SJCRH30 (cell line): ENCODE results near the gene UNKL. TPM values are rescaled to one million over a fixed set of nuclear protein-coding genes. Genes with fewer than 3 reads are reported as not detected.

ENCODE experiments used
- DNase-seq, 2 experiments: peaks; one replicate each; pipeline ENCODE4 v3.0.0-alpha.2; 2015 to 2020
- H3K27ac ChIP-seq: fragments of 250-450 bp; sonication (Bioruptor Pico); 2 replicates; pipeline ENCODE4 v1.5.1; 2020; ENCODE audit warnings: mild to moderate bottlenecking, moderate library complexity
- H3K27me3 ChIP-seq: fragments of 250-450 bp; sonication (Bioruptor Pico); 2 replicates; pipeline ENCODE4 v1.5.1; 2020; ENCODE audit warnings: mild to moderate bottlenecking, moderate library complexity
- H3K36me3 ChIP-seq: fragments of 250-450 bp; sonication (Bioruptor Pico); 2 replicates; pipeline ENCODE4 v1.5.1; 2020; ENCODE audit warnings: mild to moderate bottlenecking, moderate library complexity
- H3K4me1 ChIP-seq: fragments of 250-450 bp; sonication (Bioruptor Pico); 2 replicates; pipeline ENCODE4 v1.5.1; 2020; ENCODE audit warnings: mild to moderate bottlenecking, moderate library complexity
- H3K4me3 ChIP-seq: fragments of 250-450 bp; sonication (Bioruptor Pico); 2 replicates; pipeline ENCODE4 v1.5.1; 2020; ENCODE audit warnings: mild to moderate bottlenecking, moderate library complexity
- H3K9me3 ChIP-seq: fragments of 250-450 bp; sonication (Bioruptor Pico); replicated peaks from 2 replicates; pipeline ENCODE4 v1.5.1; 2020; ENCODE audit warnings: mild to moderate bottlenecking, moderate library complexity
- total RNA-seq: library from RNA; depleted of rRNA; stranded (reverse); fragments of >200 nt; shearing (Covaris generic); gene quantifications from 2 replicates; pipeline ENCODE4 v1.2.3, GENCODE V29; 2014

Gene UNKL
- total RNA-seq, 1 experiment from 2014 or later = 9.8 TPM

DNA sequence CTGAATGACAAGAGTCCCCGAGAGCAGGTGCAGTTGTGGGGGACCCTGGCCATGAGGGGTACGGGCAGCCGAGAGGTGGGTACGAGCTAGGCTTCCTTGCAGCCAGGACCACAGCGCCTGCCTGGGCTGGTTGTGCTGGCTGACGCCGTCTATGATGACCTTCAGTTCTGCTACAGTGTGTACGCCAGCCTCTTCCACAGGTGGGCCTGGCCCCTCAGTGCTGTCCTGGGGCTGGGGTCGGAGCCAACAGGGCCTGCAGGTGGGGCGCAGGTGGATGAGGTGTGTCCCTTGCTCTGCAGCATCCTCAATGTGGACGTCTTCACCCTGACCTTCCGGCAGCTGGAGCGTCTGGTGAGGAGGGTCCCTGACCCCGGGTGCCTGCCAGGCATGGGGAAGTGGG, 70.0 kb downstream of the UNKL start:
- DNase-seq = no peak
- Histone ChIP-seq H3K36me3 (no peaks in the 10 kb centered on the region; the same call in 1 of the 2 replicates), H3K27ac (no peak overlapping the region), H3K4me3 (no peak overlapping the region), H3K27me3 (0 out of 2 replicates have a peak, but pooled peaks cover 2% of the 10 kb centered on the region), H3K9me3 (no peaks in the 10 kb centered on the region), H3K4me1 (peaks cover 14% of the 10 kb centered on the region)

DNA sequence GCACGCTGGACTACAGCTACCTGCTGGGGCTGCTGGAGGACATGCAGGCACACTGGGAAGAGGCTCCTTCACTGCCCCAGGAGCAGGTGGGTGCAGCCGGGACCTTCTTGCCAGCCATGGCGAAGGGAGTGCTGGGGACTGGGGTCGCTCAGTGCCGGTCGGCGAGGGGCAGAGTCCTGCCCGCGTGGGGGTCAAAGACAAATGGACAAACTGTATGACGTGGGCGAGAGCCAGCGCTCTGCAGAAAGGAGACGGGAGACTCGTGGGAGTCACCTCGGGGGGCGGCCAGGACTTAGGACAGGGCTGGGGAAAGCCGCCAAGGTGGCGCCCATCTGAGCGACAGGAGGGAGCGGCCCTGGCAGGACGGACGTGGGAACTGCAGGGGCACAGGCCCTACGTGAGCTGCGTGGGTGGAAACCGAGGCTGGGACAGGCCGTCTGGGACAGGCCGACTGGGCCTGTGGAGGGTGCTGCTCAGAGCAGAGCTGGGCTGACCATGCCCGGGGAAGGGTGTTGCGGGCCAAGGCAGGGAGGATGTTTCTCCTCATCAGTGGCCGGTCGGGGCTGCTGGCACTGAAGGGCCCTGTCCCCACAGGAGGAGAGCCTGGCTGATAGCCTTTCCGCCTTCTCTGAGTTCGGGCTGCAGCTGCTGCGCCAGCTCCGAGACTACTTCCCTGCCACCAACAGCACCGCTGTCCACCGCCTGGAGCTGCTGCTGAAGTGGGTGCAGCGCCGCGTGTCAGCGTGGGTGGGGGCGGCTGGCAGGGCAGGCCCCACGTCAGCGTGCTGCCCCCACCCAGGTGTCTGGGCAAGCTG, 70.9 kb downstream of the UNKL start:
- H3K4me1 ChIP-seq = peaks cover 14% of the 10 kb centered on the region
- H3K36me3 ChIP-seq = no peaks in the 10 kb centered on the region; the same call in 1 of the 2 replicates
- H3K27ac ChIP-seq = no peak overlapping the region
- H3K4me3 ChIP-seq = 0 out of 2 replicates have a peak overlapping the region, but pooled peaks have one; percentile 5
- no peaks in the 10 kb centered on the region for H3K9me3 ChIP-seq
- H3K27me3 ChIP-seq = 0 out of 2 replicates have a peak, but pooled peaks cover 2% of the 10 kb centered on the region
- peak; percentile 40 to 44 for DNase-seq

DNA sequence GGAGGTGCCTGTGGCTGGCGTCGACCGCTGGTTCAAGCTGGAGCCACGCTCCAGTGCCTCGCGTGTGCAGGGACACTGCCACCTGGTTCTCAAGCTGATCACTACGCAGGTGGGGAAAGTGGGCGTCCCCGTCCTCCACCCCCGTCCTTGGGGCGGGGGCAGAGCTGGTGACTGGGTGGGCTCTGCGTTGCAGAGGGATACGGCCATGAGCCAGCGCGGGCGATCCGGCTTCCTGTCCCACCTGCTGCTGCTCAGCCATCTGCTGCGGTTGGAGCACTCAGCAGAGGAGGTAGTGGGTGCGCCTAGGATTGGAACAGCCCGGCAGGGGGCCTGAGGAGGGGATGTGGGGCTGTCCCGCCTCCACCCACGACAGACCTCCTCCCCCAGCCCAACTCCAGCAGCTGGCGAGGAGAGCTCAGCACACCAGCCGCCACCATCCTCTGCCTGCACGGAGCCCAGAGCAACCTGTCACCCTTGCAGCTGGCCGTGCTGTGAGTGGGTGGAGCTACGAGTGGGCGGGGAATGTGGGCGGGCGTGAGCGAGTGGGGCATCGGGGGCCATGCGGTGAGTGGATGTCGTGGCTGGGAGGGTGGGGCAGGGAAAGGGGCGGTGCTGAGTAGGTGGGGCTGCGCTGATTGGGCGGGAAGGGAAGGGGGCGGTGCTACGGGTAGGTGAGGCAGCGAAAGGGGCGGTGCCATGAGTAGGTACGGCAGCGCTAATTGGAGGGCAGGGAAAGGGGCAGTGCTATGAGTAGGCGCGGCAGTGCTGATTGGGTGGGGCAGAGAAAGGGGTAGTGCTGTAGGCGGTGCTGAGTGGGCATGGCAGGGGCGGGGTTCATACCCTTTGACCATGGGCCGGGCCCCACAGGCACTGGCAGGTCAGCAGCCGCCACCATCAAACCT, 71.7 kb downstream of the UNKL start:
- Histone ChIP-seq H3K9me3 (no peaks in the 10 kb centered on the region), H3K36me3 (no peaks in the 10 kb centered on the region), H3K4me3 (peak overlapping the region; percentile 25; the same call in 1 of the 2 replicates), H3K27ac (no peak overlapping the region), H3K27me3 (0 out of 2 replicates have a peak, but pooled peaks cover 2% of the 10 kb centered on the region), H3K4me1 (peaks cover 14% of the 10 kb centered on the region)
- peak; percentile 99 for DNase-seq

DNA sequence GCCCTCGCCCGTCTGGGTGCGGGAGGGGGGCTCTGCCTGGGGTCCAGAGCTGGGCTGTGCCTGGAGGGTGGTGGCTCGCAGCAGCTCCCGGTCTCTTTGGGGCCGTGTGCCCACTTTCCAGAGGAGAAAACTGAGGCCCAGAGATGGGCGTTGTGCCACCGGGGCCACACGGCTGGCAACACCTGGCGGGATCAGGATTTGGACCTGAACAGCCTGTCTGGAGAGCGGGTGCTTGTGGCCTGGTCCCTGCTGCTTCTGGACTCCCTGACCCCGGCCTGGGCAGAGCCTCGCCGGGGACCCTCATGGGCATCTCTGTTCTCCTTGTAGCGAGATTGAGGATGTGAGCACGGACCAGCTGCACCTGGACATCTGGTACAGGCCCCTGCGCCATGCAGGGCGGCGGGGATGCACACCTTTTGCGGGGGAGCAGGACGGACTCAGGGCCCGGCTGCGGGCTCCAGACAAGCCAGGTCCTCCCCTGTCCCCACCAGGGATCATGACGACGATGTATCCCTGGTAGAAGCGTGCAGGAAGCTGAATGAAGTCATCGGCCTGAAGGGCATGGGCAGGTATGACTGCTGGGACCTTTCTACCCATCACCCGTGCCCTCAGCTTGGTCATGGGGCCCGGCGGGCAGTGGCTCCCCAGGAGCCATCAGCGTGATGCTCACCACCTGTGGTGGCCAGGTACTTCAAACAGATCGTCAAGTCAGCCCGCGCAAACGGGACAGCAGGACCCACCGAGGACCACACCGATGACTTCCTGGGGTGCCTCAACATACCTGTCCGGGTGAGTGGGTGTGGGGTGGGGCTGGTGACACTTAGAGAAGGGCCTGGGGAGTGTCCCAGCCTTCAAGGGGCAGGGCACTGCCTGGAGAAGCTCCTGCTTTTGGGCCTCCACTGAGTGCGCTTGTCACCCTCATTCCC, 72.7 kb downstream of the UNKL start:
- Histone ChIP-seq H3K27ac (no peak overlapping the region), H3K4me3 (no peak overlapping the region), H3K4me1 (peaks cover 14% of the 10 kb centered on the region), H3K27me3 (peaks cover 5% of the 10 kb centered on the region; the same call in 1 of the 2 replicates), H3K36me3 (no peaks in the 10 kb centered on the region), H3K9me3 (no peaks in the 10 kb centered on the region)
- no peak for DNase-seq

DNA sequence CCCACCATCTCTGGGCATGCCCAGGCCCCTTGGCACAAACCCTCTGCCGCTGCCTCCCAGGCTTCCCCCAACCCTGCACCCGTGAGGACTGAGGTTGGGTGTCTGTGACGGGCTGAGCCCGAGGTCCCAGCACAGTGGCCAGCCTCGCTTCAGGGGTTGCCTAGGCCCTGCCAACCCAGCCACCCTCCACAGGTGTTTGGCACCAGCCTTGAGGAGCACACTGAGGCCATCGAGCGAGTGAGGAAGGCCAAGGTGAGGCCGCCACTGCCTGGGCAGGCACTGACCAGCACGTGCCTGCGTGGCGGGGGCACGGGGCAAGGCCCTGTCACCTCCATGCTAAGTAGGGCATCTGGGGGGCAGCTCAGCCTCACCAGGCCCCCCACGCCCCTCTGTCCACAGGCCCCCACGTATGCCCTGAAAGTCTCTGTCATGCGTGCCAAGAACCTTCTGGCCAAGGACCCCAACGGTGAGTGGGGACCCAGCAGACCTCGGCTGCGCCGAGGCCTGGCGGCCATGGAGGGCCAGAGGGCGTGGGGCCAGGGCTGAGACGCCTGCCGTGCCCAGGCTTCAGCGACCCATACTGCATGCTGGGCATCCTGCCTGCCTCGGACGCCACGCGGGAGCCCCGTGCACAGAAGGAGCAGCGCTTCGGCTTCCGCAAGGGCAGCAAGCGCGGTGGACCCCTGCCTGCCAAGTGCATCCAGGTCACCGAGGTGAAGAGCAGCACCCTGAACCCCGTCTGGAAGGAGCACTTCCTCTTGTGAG, 73.6 kb downstream of the UNKL start:
- peaks cover 12% of the 10 kb centered on the region; the same call in 1 of the 2 replicates for H3K27me3 ChIP-seq

DNA sequence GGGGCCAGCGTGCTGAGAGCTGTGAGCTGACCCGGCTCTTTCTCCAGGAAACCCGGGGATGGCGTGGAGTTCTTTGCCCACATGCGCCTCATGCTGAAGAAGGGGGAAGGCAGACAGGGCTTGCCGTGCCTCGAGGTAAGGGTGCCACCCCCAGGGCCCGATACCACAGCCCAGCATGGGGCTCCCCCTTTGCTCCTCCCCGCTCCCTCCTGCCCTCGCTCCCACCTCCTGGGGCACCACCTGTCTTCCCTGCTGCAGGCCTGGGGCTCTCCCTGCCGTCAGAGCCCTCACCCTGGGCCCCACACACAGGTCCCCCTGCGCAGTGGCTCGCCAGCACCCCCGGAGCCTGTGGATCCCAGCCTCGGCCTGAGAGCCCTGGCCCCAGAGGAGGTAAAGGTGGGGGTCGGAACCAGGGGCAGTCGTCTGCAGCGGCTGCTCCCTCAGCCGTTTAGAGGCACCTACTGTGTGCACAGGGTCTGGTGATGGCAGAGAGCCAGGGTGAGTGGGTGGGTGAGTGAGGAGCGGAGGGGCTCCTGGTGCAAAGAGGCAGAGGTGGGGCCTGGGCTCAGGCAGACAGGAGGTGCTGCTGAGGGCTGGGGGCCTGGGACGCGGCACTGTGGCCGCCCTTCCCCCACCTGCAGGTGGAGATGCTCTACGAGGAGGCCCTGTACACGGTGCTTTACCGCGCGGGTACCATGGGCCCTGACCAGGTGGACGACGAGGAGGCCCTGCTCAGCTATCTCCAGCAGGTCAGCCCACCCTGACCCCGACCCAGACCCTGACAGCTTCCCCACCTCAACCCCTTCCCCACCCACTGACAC, 75.4 kb downstream of the UNKL start:
- Histone ChIP-seq H3K27ac (no peak overlapping the region), H3K4me1 (peaks cover 11% of the 10 kb centered on the region), H3K36me3 (no peaks in the 10 kb centered on the region), H3K27me3 (peaks cover 21% of the 10 kb centered on the region), H3K4me3 (no peak overlapping the region), H3K9me3 (no peaks in the 10 kb centered on the region)
- no peak for DNase-seq

More for the DNA sequence above, 73.6 kb downstream of the UNKL start:
- H3K4me3 ChIP-seq = no peak overlapping the region
- H3K4me1 ChIP-seq = peaks cover 14% of the 10 kb centered on the region
- H3K27ac ChIP-seq = no peak overlapping the region
- no peak for DNase-seq
- no peaks in the 10 kb centered on the region for H3K36me3 ChIP-seq
- H3K9me3 ChIP-seq = no peaks in the 10 kb centered on the region

DNA sequence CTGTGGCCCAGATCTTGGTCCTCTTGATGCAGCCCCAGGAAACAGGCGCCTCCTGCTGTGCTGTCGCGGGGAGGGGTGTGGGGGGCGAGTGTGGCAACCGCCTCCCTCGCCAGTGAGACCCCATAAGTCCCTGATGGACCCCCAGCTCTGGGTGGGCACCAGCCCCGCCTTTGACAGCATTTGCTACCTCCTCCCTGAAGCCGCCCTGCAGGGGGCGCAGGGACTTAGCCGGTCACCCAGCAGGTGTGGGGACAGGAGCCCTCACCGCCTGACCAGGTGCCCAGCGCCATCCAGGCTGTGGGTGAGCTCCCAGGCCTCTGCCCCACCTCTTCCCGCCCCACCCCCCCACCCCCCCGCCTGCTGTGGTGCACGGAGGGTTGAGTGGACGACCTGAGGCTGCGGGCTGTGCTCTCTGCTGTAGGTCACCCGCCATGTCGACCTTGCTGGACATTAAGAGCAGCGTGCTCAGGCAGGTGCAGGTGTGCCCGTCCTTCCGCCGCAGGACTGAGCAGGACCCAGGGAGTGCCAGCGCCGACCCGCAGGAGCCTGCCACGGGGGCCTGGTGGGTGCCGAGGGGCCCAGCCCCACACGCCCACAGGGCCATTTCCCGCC, 76.3 kb downstream of the UNKL start:
- Histone ChIP-seq H3K27ac (no peak overlapping the region), H3K4me1 (peaks cover 7% of the 10 kb centered on the region), H3K4me3 (no peak overlapping the region), H3K36me3 (no peaks in the 10 kb centered on the region), H3K27me3 (peaks cover 21% of the 10 kb centered on the region), H3K9me3 (no peaks in the 10 kb centered on the region)
- DNase-seq = no peak

DNA sequence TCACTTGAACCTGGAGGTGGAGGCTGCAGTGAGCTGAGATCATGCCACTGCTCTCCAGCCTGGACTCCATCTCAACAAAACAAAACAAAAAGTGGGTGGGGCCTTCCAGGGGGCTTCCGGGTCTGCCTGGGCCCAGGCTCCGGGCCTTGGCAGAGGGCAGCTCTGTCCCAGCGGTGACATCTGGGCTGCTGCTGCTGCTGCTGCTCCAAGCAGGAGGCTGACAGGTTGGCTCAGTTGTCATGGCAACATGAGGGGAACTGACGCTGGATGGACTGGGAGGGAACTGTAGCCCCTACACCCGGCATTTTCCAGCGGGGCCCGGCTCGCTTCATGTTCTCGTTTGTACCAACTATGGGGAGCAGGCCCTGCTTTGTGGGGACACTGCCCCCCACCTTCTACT, 77.0 kb downstream of the UNKL start:
- peaks cover 21% of the 10 kb centered on the region for H3K27me3 ChIP-seq
- H3K4me3 ChIP-seq = no peak overlapping the region
- H3K9me3 ChIP-seq = no peaks in the 10 kb centered on the region
- peaks cover 4% of the 10 kb centered on the region for H3K4me1 ChIP-seq
- H3K36me3 ChIP-seq = no peaks in the 10 kb centered on the region
- H3K27ac ChIP-seq = no peak overlapping the region
- peak; percentile 45 to 49 for DNase-seq

DNA sequence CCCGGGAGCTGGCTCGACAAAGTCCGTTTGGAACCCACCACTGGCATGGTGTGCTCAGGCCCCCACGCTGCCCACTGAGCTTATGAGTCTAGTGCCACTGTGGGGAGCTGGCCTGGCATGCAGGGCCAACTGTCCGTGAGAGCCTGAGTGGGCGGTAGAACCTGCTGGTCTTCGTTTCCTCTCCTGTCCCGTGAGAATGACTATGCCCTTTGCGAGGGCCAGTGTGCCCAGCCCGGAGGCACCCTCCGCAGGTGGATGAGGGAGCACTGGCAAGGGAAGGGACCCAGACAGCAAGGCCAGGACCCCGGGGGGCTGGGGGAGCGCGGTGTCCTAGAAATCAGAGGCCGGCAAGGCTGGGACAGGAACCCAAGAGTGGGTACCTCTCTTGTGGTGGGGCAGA, 77.9 kb downstream of the UNKL start:
- Histone ChIP-seq H3K27me3 (peaks cover 21% of the 10 kb centered on the region), H3K9me3 (no peaks in the 10 kb centered on the region), H3K4me3 (no peak overlapping the region), H3K27ac (no peak overlapping the region), H3K4me1 (peaks cover 8% of the 10 kb centered on the region), H3K36me3 (no peaks in the 10 kb centered on the region)
- DNase-seq = no peak

DNA sequence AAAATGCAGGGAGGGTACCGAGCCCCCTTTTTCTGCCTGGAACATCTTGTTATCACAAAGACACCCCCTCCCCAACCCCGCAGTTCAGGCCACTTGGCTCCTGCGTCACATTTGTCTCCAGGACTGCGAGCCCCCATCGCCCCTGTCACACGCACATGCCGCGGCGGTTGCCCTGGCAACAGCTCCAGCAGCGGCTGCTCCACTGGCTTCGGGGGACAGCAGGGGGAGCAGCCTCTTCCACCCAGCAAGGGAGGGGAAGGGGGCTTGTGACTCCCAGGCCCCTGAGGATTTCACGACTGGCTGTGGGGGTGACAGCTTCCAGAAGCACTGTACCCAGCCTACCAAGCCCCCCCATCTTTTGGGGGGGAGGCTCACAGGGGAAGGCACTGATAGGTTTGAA, 78.5 kb downstream of the UNKL start:
- Histone ChIP-seq H3K9me3 (no peaks in the 10 kb centered on the region), H3K27ac (no peak overlapping the region), H3K27me3 (peaks cover 21% of the 10 kb centered on the region), H3K36me3 (no peaks in the 10 kb centered on the region), H3K4me3 (no peak overlapping the region), H3K4me1 (peaks cover 13% of the 10 kb centered on the region)
- DNase-seq = peak in 1 of 2 experiments; percentile 38

DNA sequence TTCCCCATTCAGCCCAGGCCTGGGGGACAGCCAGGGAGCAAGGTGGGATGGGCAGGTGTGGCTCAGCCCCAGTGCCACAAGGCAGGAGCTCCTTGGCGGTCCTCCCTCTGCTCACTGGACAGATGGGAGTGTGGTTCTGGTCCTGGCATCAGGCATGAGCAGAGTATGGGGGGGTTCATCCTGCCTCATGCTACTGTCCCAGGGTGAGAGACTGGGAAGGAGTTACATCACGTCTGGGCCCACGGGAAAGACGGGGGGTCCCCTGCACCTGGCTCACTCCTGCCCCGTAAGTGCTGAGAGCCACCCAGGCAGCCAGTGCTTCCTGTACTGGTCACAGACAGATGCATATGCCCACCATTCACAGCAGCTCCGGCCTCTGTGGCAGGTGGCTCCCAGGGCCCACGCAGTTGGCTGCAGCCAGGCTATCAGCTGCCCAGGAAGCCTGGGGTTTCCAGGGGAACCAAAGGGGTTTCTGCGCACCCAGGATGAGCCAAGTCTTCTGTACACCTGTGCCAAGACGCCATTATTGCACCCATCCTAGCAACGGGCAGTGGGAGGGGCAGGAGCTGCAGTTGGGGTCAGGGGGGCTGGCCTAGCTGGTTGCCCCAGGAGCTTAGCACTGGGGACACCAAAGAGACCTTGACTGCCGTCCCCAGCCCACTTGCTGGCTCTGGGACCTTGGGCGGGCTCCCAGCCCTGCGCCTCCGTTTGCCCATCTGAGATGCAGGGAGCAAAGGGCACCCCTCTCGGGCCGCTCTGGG, 79.1 kb downstream of the UNKL start:
- Histone ChIP-seq H3K4me3 (no peak overlapping the region), H3K4me1 (peaks cover 13% of the 10 kb centered on the region), H3K9me3 (no peaks in the 10 kb centered on the region), H3K27ac (no peak overlapping the region), H3K36me3 (no peaks in the 10 kb centered on the region), H3K27me3 (peaks cover 21% of the 10 kb centered on the region)
- no peak for DNase-seq

DNA sequence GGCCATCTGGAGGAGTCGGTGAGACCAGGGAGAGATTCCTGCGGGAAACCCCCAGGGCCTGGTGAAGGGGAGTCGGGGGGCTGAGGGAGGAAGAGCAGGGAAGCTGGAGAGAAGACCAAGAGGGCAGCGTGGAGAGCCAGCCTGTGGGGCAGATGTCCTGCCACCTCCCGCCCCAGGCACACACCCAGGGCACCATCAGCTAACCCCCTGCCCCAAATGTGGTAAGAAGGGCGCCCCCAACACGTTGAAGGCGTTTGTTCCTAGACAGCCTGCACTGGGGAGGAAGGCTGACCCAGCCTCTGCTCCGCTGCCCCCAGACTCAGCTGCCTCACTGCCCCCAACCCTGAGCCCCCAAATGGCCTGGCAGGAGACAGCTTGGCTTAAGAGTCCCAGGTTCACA, 79.8 kb downstream of the UNKL start:
- DNase-seq = no peak
- Histone ChIP-seq H3K27me3 (peaks cover 21% of the 10 kb centered on the region), H3K36me3 (no peaks in the 10 kb centered on the region), H3K27ac (no peak overlapping the region), H3K4me3 (no peak overlapping the region), H3K9me3 (no peaks in the 10 kb centered on the region), H3K4me1 (peaks cover 13% of the 10 kb centered on the region)
